Glomerular endothelial cell (primary cell): ENCODE measurements around the gene ISLR. TPM values are rescaled to one million over a fixed set of nuclear protein-coding genes. Genes with fewer than 3 reads are reported as not detected.
A peak's percentile ranks its signal among the peaks of the same experiment; 100 is the strongest.

Source experiments
- DNase-seq: peaks from one replicate; pipeline ENCODE4 v3.0.0-alpha.2; 2011; ENCODE audit warnings: low read depth, low spot score; ENCODE audit errors: extremely low read depth
- total RNA-seq: library from RNA; depleted of rRNA; stranded (reverse); fragments of >200 nt; gene quantifications from 2 replicates; pipeline ENCODE4 v1.2.3, GENCODE V29; 2015

The ISLR gene
- total RNA-seq, 1 donor from 2014 or later = 0.47 TPM

- peak; percentile 54 for DNase-seq
Observed at GRCh38 chr15:74209997-74210671, 36.6 kb downstream of the ISLR start.

GRCh38 chr15:74210729-74211128 lies 37.2 kb downstream of the ISLR start:
- DNase-seq = no peak

- no peak for DNase-seq
Observed at GRCh38 chr15:74211656-74212055, 38.1 kb downstream of the ISLR start.

- no peak for DNase-seq
Observed at GRCh38 chr15:74212494-74212893, 39.0 kb downstream of the ISLR start.

- no peak for DNase-seq
Observed at GRCh38 chr15:74213858-74214284, 40.4 kb downstream of the ISLR start.

- no peak for DNase-seq
Observed at GRCh38 chr15:74214324-74215021, 41.0 kb downstream of the ISLR start.

GRCh38 chr15:74215958-74216357 lies 42.4 kb downstream of the ISLR start:
- DNase-seq = no peak

GRCh38 chr15:74216949-74217348 lies 43.4 kb downstream of the ISLR start:
- no peak for DNase-seq

GRCh38 chr15:74217907-74218885 lies 44.7 kb downstream of the ISLR start:
- DNase-seq = no peak

DNA sequence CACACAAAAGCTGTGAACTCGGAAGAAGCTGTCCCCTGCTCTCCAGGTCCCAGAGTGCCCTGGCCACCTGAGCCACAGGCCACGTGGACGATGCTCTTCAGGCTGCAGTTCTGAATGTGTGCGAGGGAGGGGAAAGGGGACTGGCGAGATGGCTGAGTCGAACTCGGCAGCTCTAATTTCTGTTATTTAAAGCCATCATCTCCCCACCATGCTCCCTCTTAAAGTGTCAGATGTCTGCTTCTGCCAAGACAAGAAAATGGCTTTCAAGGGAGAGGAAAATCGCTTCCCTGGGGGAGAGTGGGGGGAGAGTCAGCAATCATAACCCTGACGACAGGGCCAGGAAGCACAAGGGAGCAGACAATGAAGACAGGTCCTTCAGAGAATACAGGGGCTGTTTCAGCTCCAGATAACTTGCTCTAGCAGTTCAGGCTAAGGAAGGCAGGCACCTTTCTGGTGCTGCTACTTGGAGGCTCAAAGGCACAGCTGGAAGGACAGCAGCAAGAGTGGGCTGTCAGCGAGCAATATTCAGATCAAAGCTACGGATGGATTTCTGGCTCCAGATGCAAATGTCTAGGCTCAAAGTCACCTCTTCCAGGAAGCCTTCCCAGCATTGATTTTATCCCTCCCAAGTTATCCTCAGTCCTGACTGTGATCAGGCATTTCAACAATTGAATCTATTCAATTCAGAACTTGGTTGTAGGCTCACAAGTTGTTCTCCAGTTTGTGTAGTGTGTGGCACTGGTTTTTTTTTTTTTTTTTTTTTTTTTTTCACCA lies 47.2 kb downstream of the ISLR start:
- no peak for DNase-seq

DNA sequence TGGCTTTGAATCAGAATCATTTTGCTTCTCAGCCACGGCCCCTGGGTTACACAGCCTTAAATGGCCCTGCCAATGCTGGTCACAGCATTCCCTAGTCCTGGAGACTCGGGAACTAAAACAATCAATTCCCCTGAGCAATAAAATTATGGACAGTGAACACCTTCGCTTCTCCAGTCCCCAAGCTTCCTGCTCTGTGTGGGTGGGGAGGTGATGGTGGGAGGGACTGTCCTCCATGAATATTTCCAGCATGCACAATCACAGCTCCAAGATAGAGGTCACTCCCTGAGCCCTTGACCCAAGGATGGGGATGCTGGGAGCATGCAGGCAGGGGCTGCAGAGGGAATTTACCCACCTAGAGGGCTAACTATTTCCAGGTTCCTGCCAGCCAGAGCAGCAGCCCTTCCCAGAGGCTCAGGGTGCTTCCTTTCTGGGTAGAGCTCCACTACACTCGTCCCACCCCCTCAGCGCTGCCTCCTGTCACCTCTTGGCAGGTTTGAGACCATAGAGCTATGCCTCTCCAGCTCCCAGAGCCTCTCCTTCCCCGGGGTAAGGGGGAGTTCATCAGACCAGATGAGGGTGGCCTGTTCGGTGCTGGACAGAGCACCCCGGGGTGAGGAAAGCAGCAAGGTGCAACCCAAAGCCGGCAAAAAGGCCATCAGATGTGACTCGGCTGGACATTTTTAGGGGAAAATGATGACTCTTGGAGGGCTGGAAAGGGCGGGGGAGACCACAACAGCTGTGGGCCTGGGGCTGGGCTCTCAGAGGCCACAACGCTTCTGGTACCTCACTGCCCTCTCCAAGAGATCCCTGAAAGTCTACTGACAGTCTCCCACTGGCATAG lies 48.1 kb downstream of the ISLR start:
- DNase-seq = no peak

- DNase-seq = no peak
Observed at GRCh38 chr15:74222240-74223119, 49.0 kb downstream of the ISLR start.

GRCh38 chr15:74225928-74226327 lies 52.4 kb downstream of the ISLR start:
- DNase-seq = no peak

Other genes with a start within 250 kb of the ISLR start
- 35.5 and 37.7 TPM in 2 replicates for gene LOXL1, start 247.2 kb upstream of the ISLR start, total RNA-seq
- 13.4 and 14.6 TPM in 2 replicates for gene STOML1, start 181.4 kb upstream of the ISLR start, total RNA-seq
- 196 and 216 TPM in 2 replicates for gene PML, start 179.0 kb upstream of the ISLR start, total RNA-seq
- not detected in 2 replicates for gene GOLGA6A, start 91.2 kb upstream of the ISLR start, total RNA-seq
- gene ISLR2, start 43.1 kb upstream of the ISLR start, total RNA-seq = 0.12 TPM in 1 of 2 replicates, not detected in the other
- 0.48 and 1.6 TPM in 2 replicates for gene STRA6, start 29.1 kb downstream of the ISLR start, total RNA-seq
- gene CCDC33, start 62.6 kb downstream of the ISLR start, total RNA-seq = not detected in 2 replicates
- not detected in 2 replicates for gene CYP11A1, start 193.9 kb downstream of the ISLR start, total RNA-seq